GM12874 (cell line): ENCODE measurements around the gene BLACAT1.

Source experiments
- TF ChIP-seq, protein P1 (sequence below): IDR thresholded peaks from 2 replicates; pipeline ENCODE4 v1.5.1; 2011; ENCODE audit warnings: low read depth, mild to moderate bottlenecking, control low read depth, low read length, moderate library complexity; ENCODE audit not compliant: insufficient read depth

Gene BLACAT1

DNA sequence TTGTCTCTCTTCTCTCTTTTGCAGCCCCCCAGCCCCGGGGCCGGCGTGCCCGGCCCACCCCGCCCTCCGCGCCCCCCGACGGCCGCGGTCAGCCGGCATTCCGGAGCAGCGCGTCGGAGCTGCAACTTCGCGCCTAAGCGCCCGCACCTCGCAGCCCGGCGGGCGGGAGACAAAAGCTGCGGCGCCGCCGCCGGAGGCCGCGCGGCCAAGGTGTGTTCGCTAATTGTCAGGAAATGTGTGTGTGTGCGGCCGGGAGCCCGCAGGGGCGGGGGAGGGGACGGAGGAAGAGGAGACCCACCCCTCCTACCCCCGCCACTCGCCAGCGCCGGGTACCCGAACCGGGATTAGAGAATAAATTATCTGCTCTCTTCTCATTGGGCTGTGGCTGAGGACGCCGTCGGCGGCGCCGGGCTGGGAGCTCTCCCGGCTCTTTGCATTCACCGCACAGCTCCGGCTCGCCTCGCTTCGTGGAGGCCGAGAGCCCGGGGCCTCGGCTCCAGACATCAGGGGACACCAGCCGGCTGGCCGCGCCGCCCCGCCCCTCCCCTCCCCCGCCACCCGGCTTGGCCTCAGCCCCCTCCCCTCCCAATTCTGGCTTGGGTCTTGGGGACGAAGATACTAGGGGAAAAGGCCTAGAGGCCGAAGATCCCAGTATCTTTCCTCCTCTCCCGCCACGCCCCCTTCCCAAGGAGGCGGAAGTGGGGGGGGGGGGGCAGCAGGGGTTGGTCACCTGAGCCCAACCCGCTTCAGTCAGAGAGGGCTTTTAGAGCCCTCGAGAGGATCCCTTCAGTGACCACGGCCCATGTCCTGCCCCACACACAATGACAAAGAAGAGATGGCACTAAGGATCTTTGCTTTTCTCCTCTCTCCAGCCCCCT lies 1.3 kb upstream of the BLACAT1 start:
- TF ChIP-seq, protein P1, sequence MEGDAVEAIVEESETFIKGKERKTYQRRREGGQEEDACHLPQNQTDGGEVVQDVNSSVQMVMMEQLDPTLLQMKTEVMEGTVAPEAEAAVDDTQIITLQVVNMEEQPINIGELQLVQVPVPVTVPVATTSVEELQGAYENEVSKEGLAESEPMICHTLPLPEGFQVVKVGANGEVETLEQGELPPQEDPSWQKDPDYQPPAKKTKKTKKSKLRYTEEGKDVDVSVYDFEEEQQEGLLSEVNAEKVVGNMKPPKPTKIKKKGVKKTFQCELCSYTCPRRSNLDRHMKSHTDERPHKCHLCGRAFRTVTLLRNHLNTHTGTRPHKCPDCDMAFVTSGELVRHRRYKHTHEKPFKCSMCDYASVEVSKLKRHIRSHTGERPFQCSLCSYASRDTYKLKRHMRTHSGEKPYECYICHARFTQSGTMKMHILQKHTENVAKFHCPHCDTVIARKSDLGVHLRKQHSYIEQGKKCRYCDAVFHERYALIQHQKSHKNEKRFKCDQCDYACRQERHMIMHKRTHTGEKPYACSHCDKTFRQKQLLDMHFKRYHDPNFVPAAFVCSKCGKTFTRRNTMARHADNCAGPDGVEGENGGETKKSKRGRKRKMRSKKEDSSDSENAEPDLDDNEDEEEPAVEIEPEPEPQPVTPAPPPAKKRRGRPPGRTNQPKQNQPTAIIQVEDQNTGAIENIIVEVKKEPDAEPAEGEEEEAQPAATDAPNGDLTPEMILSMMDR: no peak

DNA sequence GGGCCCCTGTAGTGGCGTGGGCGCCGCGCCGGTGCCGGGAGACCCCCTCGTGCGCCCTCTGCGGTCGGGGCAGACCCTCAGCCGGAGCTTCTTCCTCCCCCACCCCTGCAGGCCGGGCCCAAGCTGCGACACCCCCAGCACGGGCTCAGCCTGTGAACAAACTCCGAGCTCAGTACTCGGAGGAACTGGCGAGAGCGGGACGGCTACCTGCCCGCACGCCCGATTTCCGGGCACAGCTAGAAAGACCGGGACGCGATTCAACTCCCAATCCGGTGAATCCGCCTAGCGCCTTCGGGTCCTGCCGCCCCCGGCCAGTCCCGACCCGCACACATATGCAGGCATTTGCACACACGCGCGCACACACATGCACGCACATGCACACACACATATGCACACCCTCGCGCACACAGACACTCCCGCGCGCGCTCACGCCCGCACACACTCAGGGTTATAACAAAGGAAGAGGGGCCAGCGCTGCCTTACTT lies 580 bp upstream of the BLACAT1 start:
- TF ChIP-seq, protein P1: no peak

DNA sequence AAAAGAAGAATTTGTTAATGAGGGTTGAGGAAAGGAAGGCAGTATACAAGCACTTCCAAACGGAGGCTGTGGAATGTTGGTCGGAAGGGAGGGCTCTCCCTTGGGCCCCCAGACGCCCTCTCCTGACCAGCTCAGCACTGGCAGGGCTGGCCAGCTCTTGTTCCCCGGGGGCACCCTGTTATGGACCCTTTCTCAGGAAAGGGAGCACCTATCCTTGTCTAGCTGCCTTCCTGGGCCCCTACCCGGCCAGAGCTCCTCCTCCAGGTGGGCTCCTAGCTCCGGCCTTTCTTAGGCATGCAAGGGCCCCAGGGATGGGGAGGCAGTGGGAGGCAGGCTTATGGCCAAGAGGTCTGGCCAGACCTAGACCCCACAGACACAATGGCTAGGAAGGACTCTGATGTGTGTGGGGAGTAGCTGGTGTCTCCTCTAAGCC lies 926 bp downstream of the BLACAT1 start:
- TF ChIP-seq, protein P1: no peak

DNA sequence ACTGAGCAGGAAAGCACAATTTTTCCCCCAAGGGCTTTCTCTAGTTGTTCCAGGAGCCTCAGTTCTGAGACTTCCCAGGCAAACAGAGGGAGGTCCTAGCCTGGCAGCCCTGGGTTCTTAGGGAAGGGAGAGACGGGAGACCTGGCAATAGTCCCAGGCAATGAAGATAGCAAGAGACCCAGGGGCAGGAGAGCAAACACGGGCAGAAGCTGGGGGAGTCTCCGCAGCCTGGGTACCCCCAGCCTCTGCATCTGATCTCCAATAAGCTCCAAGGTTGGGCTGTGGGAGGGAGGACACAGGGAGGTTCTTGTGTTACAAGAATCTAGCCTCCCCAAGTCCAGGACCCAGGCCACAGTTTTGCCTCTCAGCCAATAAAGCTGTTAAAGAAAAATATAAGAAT lies 2.4 kb downstream of the BLACAT1 start:
- TF ChIP-seq, protein P1: no peak

DNA sequence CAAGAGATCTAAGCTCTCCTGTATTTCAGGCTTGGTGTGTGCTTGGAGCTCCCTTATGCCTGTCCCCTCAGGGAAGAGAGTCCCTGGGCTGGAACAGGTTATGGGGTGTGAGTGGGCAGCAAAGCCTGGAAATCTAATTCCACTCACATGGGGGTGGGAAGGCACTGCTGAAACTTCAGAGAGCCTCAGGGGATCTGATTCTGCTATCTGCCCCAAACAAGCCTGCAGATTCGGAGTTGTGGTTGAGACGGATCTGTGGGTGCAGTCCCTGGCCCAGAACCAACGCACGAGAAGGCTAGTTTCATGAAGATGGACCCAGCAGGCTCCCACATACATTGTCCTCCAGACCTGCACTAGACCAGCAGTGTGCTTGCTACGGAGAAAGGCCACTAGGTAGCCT lies 2.9 kb downstream of the BLACAT1 start:
- TF ChIP-seq, protein P1: no peak

DNA sequence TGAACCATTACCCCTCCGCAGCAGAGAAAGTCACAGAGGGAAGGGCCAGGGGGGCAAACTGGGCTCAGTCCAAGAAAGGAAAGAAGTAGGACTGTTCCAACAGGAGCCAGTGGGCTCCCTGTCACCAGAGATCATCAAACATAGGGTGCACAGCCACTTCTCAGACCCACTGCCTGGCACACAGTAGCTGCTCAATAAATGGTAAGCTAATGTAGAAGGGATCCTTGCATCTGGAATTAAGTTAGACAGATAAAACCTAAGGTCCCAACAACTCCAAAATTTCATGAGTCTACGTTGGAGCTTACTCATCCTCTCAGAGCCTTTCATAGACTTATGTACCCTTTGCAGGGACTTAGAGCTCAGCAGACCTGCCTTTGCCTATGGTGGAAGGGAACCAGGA lies 3.5 kb downstream of the BLACAT1 start:
- TF ChIP-seq, protein P1: no peak

DNA sequence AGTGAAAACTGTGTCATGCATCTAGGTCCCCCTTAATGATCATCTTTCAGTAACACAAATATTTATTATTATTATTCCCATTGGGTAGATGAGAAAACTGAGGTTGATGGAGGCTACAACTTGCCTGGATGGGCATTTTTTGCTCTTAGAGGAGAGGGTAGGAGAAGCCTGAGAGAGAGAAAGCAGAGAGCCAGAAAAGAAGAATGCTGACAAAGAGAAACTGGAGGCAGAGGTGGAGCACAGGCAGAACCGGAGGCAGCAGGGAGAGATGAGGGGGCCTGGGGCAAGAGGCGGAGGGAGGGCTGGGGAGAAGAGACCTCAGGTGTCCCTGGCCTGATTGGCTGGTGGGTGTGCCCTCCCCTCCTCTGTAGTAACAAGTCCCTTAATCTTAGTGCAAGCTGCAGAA lies 4.1 kb downstream of the BLACAT1 start:
- TF ChIP-seq, protein P1: no peak
